NCI-H774 (cell line): Measurements from ENCODE around the gene CERKL.

Source experiments
- DNase-seq: peaks from one replicate; lab custom pipeline; 2025; lab: John Stamatoyannopoulos, UW

Gene CERKL

DNA sequence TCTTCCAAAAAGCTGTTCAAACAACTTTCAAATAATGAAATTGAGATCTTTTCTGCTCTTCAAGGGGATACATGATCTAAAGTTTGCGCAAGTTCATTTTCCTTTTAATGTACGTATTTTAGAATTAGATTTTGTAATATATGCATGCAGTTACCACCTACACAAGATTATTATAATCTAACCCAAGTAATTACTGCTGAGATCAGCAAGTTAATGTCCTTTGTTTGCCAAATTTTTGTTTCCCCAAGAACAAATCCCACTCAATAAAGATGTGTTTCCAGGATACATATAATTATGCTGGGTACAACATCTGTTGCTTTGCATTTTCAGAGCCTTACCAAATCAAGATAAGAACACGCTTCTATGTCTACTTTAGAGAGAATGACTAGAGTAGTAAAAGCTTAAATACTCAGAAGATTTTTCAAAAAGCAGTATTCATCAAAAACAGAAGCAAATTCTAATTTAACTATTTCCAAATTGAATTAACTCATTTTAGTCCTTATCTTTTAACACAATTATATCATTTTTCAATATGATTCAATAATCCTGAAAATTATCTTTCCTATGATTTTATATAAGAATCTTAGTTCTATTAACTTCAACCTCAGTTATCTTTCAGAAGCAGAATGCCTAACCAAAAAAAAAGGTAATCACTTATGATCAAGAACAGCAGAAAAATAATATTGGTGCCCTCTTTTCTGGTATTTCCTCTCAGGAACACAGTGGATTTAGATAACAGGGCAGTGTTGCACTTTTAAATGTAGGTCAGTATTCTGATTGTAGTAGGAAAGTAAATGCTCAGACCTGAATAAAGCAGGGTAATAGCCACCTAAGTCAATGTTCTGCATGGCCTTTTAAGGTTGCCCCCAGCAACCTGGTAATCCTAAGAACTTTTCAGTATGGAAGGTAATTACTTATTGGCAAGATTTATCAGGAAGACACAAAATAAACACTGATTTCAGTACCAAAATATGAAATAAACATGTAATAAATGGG is 28.0 kb downstream of the CERKL start:
- no peak for DNase-seq

DNA sequence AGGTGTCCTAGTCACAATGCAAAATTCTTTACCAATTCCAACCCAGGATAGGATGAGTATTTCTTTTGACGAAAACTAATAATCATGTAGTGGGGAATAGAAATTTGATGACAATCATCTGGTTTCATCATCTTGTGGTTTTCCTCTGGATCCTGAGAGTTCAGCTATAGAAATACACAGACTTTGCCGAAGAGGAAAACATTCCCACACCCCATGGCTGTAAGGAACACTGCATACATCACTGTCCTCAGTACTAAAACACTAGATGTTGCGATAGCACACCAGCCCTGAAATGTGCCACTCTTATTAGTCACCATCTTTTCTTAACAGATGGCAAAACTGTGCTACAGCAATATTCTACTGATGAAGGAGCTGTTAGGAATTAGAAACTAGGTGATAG is 29.4 kb downstream of the CERKL start:
- no peak for DNase-seq

DNA sequence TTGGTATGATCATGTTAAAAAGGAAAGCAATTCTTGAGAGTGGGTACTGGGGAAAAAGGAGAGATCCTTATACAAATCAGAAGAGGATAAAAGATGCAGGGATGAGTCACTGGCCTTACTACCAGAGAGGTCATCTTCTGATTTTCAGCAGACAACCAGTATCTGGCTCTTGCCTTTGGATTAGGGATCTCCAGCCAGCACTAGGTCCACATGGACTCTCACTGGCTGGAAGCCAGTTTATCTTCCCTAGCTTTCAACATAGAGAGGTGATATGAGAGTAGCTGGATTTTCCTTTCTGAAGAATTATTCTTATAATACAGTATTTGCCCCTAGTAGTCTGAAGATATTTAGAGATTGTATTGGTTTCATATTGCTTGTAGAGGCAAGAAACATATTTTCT is 30.2 kb downstream of the CERKL start:
- DNase-seq = no peak

DNA sequence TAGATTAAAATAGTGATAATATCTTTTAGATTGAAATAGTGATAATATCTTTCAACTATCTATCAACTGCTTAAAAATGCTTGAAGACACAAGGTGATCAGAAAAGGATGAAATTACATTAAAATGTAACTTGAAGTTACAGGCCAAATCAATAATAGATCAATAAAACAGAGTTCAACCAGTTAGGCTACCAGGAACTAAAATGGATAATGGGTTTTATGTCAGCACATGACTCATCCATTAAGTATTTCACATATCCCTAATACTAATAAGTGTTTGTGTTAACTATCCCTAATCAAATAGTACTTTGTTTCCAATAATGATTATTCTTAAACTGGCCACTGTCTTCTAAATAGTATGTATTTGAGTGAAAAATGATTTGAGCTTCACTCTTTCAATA is 33.7 kb downstream of the CERKL start:
- DNase-seq = no peak

DNA sequence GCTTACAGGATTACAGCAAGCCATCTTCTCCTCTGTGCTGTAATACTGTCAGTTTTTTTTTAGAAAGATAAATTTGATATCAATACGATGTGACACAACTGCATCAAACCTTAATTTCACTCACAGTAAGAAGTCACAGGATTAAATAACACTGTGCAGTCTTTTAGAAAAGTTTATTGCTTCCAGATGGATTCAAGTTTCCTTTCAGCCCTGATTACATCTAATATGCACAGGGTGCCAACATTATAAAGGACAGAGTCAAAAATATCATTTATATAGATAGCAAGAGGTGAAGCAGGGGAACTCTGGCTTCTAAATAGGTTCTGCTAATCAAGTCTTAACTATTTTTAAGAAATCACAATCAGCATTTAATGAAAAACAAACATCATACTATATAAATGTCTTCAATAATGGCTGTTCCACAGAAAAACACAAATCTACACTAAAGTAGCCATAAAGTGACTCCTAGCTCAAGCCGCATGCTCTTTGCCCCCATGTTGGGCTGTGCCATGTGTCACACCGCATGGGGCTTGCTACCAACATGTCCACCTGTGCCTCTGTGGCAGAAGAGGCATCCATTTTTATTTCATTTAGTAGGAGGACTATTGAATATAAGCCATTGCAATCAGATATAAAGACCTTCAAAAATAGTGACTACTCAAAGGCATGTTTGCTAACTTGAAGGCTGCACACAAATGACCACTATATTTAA is 35.0 kb downstream of the CERKL start:
- no peak for DNase-seq

DNA sequence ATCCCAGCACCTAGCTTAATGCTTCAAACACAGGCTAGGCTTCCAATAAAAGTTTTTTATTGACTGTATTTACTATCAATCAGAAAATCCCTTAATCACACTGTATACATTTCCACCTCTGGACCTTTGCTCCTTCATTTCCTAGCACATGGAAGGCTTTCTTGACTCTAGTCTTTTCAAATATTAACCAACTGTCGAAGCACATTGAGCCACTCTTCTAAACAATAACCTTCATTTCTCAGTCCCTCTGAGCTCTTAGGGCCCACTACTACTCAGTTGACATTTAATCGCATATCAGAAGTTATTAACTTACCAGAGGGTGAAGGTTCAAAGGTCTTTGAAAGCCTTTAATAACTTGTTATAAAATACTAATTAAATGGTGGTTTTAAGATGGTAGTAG is 37.4 kb downstream of the CERKL start:
- no peak for DNase-seq

DNA sequence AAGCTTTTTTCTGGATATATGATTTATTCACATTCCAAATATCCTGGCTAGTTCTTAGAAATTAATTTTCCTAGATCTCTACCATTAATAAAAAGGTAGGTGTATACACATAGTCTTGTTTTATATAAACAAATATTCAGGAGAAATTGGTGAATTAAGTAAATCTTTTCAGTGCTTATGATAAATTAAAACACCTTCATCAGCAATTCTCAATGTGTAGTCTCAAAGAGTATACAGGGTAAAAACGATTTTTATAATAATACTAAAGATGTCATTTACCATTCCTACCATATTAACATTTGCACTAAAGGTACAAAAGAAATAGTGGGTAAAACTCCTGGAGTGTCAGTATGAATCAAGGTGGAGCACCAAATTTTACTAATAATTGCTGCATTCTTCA is 40.2 kb downstream of the CERKL start:
- DNase-seq = no peak

DNA sequence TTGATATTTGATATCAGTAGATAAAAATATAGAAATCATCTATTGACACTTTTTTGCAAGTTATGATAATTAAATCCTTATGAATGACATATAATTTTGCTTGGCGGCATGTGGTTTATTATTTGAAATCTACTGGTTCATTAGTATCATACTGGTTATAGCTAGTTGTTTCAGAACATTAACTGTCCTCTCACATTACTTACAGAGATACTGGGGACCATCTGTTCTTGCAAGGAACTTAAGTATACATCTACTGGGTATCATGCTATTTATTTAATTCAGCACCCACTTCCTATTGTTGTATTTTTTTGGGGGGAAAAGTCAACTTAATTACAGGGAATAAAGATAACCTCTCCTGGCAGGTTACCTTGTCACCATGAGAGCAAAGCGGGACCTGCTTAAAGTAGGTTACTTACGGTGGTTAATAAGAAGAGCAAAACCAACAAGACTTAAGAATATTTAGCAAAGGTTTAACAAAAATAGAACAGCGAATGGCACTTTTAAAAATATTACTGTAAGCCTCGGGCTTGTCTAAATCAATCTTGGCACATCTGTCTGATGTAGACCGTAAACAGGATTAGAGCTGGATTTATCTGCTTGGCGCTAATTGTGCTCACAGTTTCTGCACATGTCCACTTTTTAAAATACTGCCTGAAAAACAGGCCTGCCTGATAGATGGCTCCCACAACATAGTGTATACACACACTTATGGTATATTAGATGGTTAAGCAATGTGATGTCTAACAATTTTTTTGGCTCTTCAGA is 41.8 kb downstream of the CERKL start:
- no peak for DNase-seq

DNA sequence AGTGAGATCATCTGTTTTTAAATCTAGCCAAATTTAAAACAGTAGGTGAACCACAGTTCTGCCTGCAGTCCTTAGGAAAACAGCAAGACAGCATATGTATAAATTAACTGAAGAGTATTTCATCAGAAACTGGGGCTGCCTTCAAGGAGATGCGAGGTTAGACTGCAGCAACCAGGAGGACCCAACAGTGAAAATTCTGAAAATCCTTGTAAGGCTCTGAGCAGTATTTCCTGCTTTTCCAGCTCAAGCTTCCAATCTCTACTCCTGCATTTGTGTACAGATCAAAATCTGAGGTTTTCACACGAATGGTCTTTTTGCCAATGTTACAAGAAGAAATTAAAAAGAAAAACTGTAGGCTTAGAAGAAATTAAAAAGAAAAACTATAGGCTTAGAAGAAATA is 43.7 kb downstream of the CERKL start:
- no peak for DNase-seq

DNA sequence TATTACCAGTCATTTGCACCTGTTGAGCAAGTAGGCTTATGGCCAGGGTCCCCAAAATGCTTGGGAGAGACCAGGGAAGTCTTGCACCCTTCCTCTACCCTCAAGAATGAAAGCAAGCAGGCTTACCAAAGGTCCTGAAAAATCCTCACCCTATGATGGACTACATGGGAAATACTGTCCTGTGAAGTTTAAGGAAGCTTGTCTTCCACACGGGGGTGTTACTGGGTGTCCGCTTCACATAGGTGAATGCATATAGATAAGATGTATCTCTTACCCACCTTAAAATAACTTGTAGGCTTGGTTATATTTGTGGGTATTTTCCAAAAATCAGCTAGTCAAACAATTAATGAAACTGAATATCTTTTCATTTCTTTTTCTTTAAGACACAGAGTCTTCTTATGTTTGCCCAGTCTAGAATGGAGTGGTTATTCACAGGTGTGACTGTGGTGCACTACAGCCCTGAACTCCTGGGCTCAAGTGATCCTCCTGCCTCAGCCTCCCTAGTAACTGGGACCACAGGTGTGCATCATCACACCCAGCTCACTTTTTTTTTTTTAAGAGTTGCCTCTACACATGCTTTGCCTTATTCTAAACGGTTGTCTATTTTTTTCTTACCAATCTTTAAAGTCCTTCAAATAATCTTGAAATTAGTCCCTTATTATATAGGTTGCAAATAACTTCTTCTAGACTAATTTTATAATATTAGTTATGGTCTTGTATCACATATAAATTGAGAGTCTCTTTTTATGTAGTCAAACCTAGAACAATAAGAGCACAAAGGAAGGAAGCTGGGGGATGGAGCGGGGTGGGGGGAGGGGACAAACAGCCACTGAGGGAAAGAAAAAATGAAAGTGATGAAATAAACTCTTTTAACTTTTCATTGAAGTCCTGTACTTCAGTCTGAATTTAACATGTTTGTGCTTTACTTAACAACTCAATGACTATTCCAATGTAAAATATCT is 49.0 kb downstream of the CERKL start:
- no peak for DNase-seq

DNA sequence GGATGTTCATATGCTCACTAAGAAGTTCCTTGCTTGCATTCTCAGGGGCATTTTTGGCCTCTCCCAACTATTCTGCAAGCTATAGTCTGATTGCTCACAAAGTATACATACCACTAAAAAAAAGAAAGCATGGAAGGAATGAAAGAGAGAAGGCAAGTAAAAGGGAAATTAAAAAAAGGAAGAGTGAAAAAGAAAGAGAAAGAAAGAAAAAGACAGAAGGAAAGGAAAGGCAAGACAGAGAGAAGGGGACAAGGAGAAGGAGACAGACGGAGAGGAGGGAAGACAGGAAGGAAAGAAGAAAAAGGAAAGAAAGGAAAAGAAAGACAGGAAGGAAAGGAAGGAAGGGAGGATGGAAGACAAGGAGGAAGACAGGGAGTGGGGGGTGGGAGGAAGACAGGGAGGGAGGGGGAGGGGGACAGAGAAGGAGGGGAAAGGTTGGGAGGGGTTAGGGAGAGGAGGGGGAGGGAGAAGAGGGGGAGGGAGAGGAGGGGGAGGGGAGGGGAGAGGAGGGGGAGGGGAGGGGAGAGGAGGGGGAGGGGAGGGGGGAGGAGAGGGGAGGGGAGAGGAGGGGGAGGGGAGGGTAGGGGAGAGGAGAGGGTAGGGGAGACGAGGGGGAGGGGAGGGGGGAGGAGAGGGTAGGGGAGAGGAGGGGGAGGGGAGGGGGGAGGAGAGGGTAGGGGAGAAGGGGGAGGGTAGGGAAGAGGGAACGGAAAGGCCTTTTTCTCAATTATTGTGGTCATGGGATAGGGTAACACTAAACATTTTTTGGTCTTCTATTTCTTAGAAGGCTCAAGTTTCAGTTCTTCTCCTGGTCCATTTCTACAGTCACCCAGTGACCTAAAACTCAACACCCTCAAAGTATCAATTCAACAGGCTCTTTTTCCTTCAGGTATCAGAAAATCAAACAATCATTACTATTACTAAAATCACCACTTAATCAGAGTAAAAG is 50.7 kb downstream of the CERKL start:
- DNase-seq = no peak

DNA sequence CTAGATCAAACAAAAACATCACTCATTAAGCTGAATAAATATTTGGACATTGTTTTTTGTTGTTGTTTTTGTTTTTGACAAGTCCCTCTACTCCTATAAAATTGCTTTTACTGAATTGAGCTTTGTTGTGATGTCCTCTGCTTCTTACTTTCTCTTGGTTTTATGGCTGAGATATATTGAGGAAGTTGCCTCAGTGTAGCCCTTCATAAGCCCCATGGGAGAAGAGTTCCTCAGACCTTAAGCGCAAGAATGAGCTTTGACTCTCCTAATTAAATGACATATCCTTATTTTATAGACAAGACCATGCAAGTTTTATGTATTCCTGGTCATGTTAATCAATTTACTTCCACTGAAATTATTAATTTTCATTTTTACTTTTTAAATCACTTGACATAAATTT is 54.9 kb downstream of the CERKL start:
- no peak for DNase-seq

DNA sequence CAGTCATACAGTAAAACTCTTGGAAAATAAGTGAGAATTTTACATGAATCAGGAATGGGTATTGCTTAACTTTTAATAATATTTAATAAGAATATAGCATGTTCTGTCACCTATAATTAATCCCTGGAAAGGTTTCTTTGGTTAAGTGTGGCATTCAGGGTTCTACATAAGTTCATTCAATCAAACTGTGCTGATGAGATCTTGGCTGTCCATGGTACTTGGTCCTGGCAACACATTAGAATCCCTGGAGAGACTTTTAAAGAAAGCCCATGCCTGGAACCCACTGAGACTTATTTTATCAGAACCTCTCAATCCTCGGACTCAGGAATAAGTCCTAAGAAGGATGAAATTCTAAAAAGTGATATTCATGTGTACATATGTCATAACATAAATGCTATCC is 60.3 kb downstream of the CERKL start:
- DNase-seq = no peak

DNA sequence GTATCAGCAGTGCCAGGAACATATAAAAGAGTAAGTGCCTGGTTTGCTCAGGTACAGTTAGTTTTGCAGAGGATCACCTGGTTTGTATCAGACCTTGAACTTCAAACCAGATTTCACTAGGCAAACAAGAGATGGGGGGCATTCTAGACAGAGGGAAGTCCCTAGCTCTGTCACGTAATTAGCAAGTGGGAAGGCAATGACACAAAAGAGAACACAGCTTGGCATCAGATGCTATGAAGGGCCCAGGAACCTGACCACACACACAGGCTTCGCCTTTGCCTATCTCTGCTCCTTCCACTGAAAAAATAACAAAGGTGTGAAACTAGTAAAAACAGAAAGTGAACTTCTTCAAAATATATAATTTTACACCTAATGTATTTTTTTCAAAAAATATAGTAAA is 62.6 kb downstream of the CERKL start:
- no peak for DNase-seq

DNA sequence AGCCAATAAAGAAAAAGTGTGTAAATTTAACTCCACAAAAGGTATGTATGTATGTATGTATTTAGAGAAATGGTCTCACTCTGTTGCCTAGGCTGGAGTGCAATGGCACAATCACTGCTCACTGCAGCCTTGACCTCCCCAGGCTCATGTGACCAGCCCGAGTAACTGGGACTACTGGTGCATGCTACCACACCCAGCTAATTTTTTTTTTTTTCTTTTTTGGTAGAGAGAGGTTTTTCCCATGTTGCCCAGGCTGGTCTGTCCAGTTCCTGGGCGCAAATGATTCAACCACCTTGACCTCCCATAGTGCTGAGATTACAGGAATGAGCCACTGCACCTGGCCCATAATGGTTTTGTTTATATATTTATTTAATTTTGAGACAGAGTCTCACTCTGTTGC is 67.1 kb downstream of the CERKL start:
- DNase-seq = no peak

DNA sequence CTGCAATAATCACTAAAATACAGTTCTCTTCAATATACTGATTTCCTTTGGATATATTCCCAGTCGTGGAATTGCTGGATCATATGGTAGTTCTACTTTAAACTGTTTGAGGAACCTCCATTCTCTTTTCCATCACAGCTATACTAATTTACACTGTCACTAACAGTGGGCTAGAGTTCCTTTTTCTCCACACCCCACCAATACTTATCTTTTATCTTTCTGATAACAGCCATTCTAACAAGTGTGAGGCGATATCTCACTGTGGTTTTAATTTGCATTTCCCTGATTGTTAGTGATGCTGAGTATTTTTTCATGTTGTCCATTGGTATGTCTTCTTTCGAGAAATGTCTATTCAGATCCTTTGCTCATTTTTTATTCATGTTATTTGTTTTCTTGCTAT is 68.4 kb downstream of the CERKL start:
- no peak for DNase-seq

DNA sequence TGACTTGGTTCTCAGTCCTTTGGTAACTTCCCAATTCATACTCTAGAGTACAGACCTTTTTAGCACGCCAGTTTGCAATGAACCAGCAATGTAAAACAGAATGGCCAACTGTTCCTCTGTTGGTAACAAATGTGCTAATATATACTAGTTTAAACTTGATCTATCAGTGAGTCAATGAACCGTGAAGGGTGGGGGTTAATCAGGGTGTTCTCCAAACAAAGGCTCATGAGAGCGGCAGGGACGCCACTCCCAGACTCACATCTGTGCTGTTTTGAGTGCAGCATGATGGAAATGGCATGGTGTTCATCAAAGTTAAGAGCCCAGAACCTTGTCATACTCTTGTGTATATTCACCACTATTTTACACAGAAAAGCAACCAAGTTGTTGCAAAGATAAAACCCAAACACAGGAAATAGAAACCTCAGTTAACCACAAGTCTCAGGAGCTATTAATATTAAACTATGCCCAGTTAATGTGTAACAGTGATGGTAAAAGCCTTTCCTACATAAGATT is 70.3 kb downstream of the CERKL start:
- DNase-seq = peak; percentile 83

DNA sequence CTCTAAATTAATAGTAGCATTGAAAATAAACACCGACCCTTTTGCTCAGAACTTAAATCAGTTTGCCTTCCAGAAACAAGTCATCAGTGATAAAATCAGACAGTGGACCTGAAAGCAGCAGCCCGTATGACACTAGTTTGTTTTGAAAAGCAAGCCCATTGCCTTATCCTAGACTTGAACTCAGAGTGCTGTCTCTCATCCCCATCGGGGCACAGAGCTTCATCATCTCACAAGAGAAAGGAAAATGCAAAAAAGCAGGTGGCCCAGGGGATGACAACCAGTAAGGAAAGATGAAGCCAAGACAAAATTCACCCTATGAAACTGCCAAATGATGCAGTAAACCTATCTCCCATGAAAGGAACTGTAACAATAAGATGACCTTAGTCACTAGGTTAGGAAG is 71.2 kb downstream of the CERKL start:
- no peak for DNase-seq

DNA sequence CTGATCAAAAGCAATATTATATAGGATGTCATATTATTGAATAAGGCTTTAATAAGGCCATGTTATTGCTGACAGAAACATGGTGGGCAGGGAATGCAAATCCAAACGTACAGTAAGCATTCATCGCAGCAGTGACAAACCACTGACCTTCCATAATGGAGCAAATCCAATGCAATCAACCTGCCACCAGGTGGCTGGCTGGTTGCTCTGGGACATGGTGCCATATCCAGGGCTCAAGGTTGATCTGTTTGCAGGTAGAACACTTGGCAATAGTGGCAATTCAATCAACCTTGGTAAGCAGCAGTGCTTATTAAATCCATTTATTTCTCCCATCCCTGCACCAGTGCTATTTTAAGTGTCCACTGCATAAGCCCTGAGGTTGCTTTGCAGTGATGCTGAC is 75.4 kb downstream of the CERKL start:
- no peak for DNase-seq

DNA sequence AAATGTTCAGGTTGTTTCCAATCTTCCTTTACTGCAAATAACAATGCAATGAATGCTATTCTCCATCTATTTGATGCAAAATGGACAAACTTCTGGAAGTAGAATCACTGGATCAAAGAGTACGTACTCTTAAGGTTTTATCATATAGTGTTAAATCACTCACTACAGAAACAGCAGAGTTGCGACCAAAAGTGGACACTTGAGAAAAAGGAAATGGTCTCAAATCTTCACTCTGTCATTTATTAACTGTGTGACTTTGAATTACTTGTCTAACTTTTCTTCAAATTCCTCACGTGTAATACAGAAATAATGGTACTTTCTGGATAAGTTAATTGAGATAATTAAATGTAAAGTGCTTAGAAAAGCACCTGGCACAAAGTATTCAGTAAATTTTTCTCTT is 78.1 kb downstream of the CERKL start:
- DNase-seq = no peak
